HCT116 (cell line): ENCODE results near the gene EPHA2. TPM values are rescaled to one million over a fixed set of nuclear protein-coding genes. Genes with fewer than 3 reads are reported as not detected.

Source experiments
- ATAC-seq: fragments of 200-7000 bp; cut with Tn5 transposase; 2 replicates; pipeline ENCODE4 v1.9.1; 2020; ENCODE audit warnings: mild to moderate bottlenecking, moderate library complexity
- BruUV-seq: library from RNA; stranded (reverse); fragments of 400-500 nt; replicated peaks from 2 replicates; lab custom pipeline; 2021; lab: Mats Ljungman, UMichigan
- CTCF ChIA-PET: fragments of 300-600 bp; sonication (Branson Sonifier 250); formaldehyde crosslinking; loops from one replicate; lab custom pipeline; 2021; ENCODE audit warnings: antibody characterized with exemption; lab: Charles Lee
- POLR2A ChIA-PET: fragments of 300-600, 350-600 bp; sonication (Branson Sonifier 250); formaldehyde crosslinking; loops from one replicate; lab custom pipeline; 2021; ENCODE audit warnings: antibody characterized with exemption; lab: Charles Lee
- RAD21 ChIA-PET, 2 experiments: fragments of 300-600 bp; sonication (Branson Sonifier 250); formaldehyde crosslinking; loops; one replicate each; lab custom pipeline; 2023; ENCODE audit warnings: low total read pairs in 2 of 2; ENCODE audit not compliant: uncharacterized antibody in 2 of 2, unreplicated experiment in 2 of 2, low non-redundant PET in 1 of 2; lab: Charles Lee
- DNase-seq: peaks from one replicate; pipeline ENCODE4 v3.0.0-alpha.2; 2010; ENCODE audit warnings: low read depth, low spot score
- H2AFZ ChIP-seq: fragments of 200-600 bp; shearing (Covaris generic), sonication (generic); 2 replicates; pipeline ENCODE4 v1.6.1; 2017; ENCODE audit warnings: low read depth, mixed run types, mixed read lengths, antibody characterized with exemption, low read length; ENCODE audit not compliant: poor library complexity, severe bottlenecking
- H3K27ac ChIP-seq: 2 replicates; pipeline ENCODE4 v1.5.1; 2012; ENCODE audit warnings: low read depth, low read length
- H3K27me3 ChIP-seq: fragments of 200-600 bp; sonication (generic); 2 replicates; pipeline ENCODE4 v1.6.1; 2016; ENCODE audit warnings: mixed run types, low read length, mixed read lengths; ENCODE audit not compliant: insufficient read depth
- H3K36me3 ChIP-seq, 2 experiments: fragments of 200-500 bp in 1 of 2; fragments of 200-600 bp in 1 of 2; sonication (Bioruptor generic) in 1 of 2; sonication (generic) in 1 of 2; 2 replicates each; pipeline versions ENCODE4 v1.5.1 to v1.6.1; 2014 to 2016; ENCODE audit warnings: low read length in 2 of 2, inconsistent platforms in 1 of 2, mixed read lengths in 1 of 2, mixed run types in 1 of 2; ENCODE audit not compliant: insufficient read depth in 2 of 2, control insufficient read depth in 1 of 2
- H3K4me1 ChIP-seq, 2 experiments: fragments of 200-600 bp in 1 of 2; sonication (generic) in 1 of 2; 2 replicates each; pipeline versions ENCODE4 v1.5.1 to v1.6.1; 2012 to 2017; ENCODE audit warnings: low read length in 2 of 2, inconsistent platforms in 1 of 2, mild to moderate bottlenecking in 1 of 2, mixed read lengths in 1 of 2, mixed run types in 1 of 2, moderate library complexity in 1 of 2; ENCODE audit not compliant: insufficient read depth in 2 of 2, control insufficient read depth in 1 of 2
- H3K4me2 ChIP-seq: fragments of 200-600 bp; sonication (generic); 2 replicates; pipeline ENCODE4 v1.6.1; 2017; ENCODE audit warnings: mixed run types, low read length, mixed read lengths
- H3K4me3 ChIP-seq, 2 experiments: fragments of 200-600 bp in 1 of 2; sonication (generic) in 1 of 2; replicated peaks in 1 of 2; 2 replicates each; pipeline ENCODE4 v1.5.1; 2011 to 2016; ENCODE audit warnings: low read length in 2 of 2, control low read depth in 1 of 2, low read depth in 1 of 2, mild to moderate bottlenecking in 1 of 2, mixed read lengths in 1 of 2, mixed run types in 1 of 2
- H3K79me2 ChIP-seq: fragments of 200-600 bp; sonication (generic); 2 replicates; pipeline ENCODE4 v1.6.1; 2017; ENCODE audit warnings: mild to moderate bottlenecking, mixed run types, low read length, moderate library complexity, mixed read lengths; ENCODE audit not compliant: insufficient read depth
- H3K9ac ChIP-seq: fragments of 200-600 bp; sonication (generic); 2 replicates; pipeline ENCODE4 v1.6.1; 2016; ENCODE audit warnings: low read length, mixed read lengths
- H3K9me2 ChIP-seq: fragments of 200-600 bp; sonication (generic), shearing (Covaris generic); 2 replicates; pipeline ENCODE4 v1.6.1; 2017; ENCODE audit warnings: mixed run types, mild to moderate bottlenecking, moderate library complexity; ENCODE audit not compliant: insufficient read depth
- H3K9me3 ChIP-seq, 2 experiments: fragments of 200-500 bp in 1 of 2; fragments of 200-600 bp in 1 of 2; sonication (Bioruptor generic) in 1 of 2; sonication (generic) in 1 of 2; 2 replicates each; pipeline ENCODE4 v1.6.1; 2014 to 2017; ENCODE audit warnings: low read length in 2 of 2, mixed read lengths in 2 of 2, inconsistent platforms in 1 of 2, low read depth in 1 of 2, mild to moderate bottlenecking in 1 of 2, mixed run types in 1 of 2, moderate library complexity in 1 of 2; ENCODE audit not compliant: control insufficient read depth in 1 of 2, insufficient read depth in 1 of 2
- H4K20me1 ChIP-seq: fragments of 200-600 bp; sonication (generic), shearing (Covaris generic); 2 replicates; pipeline ENCODE4 v1.6.1; 2017; ENCODE audit warnings: mixed run types, mild to moderate bottlenecking, moderate library complexity; ENCODE audit not compliant: insufficient read depth
- FOSL1 ChIP-seq: IDR thresholded peaks from 2 replicates; pipeline ENCODE4 v1.6.1; 2012; ENCODE audit warnings: low read depth
- MAX ChIP-seq: IDR thresholded peaks from 2 replicates; pipeline ENCODE4 v1.6.1; 2012
- ZBTB33 ChIP-seq: IDR thresholded peaks from 2 replicates; pipeline ENCODE4 v1.6.1; 2011; ENCODE audit warnings: mild to moderate bottlenecking, low read length, moderate library complexity; ENCODE audit not compliant: insufficient replicate concordance; ENCODE audit errors: extremely low read depth
- ZNF274 ChIP-seq: fragments of 200-500 bp; sonication (Bioruptor generic); IDR thresholded peaks from 2 replicates; pipeline ENCODE4 v1.6.1; 2014; ENCODE audit warnings: mild to moderate bottlenecking, low read depth, low read length, inconsistent platforms
- intact Hi-C: fragments of 100-400 bp; cut with micrococcal nuclease; formaldehyde crosslinking; loops from 2 replicates; pipeline ENCODE4 v1.10.0; 2022
- total RNA-seq: library from RNA; stranded (reverse); gene quantifications from one replicate; pipeline ENCODE4 v1.2.1, GENCODE V29; 2021; ENCODE audit not compliant: unreplicated experiment

The EPHA2 gene
- total RNA-seq, 1 experiment from 2014 or later: 164 TPM

GRCh38 chr1:16174886-16175598 lies 19.2 kb upstream of the EPHA2 start:
- peak overlapping the region; percentile 71 for H3K9ac ChIP-seq

More at GRCh38 chr1:16174886-16175598, 19.2 kb upstream of the EPHA2 start:
- TF ChIP-seq ZNF274: no peak
- no peak for TF ChIP-seq ZBTB33
- no peak for TF ChIP-seq FOSL1
- no peak for TF ChIP-seq MAX
- TF ChIP-seq, all 23 proteins: peak for 0
- Histone ChIP-seq H3K9me3 (no peaks in the 10 kb centered on the region), H3K36me3 (no peaks in the 10 kb centered on the region), H3K4me2 (peak overlapping the region; percentile 71), H3K79me2 (no peaks in the 10 kb centered on the region), H3K4me3 (no peak overlapping the region), H3K27ac (peak overlapping the region; percentile 95), H4K20me1 (no peaks in the 10 kb centered on the region), H3K27me3 (no peaks in the 10 kb centered on the region), H3K9me2 (no peaks in the 10 kb centered on the region), H2AFZ (no peak overlapping the region), H3K4me1 (peaks cover 78 to 100% of the 10 kb centered on the region in 2 experiments)
- BruUV-seq: no TSS peak
- ChIA-PET RAD21 (interaction anchor here in 1 of 2 experiments (1.0 kb wide), 1 partner anchor 30 kb away, joined by 4 read pairs; no protein-coding TSS in a partner anchor), CTCF (interaction anchor here (1.8 kb wide), 1 partner anchor 93 kb away, joined by 4 read pairs; no protein-coding TSS in a partner anchor), POLR2A (interaction anchor here (1.3 to 3.9 kb wide), 5 partner anchors 12 to 30 kb away, joined by 3 to 30 read pairs (median 6); partner anchors contain the start of gene EPHA2)
- ATAC-seq (no peak), DNase-seq (no peak)
- intact Hi-C loops: no loop called here
